IPS-15b (cell line): ENCODE measurements around the gene ASCC3.

Experiments
- H3K27me3 ChIP-seq: one replicate; pipeline ENCODE4 v1.6.1; 2013; ENCODE audit warnings: low read length; ENCODE audit not compliant: control insufficient read depth, insufficient read depth
- H3K36me3 ChIP-seq: one replicate; pipeline ENCODE4 v1.6.1; 2013; ENCODE audit warnings: low read length; ENCODE audit not compliant: control insufficient read depth, insufficient read depth
- H3K4me1 ChIP-seq: one replicate; pipeline ENCODE4 v1.6.1; 2013; ENCODE audit warnings: mild to moderate bottlenecking, low read length; ENCODE audit not compliant: control insufficient read depth, insufficient read depth
- H3K4me3 ChIP-seq: one replicate; pipeline ENCODE4 v1.5.1; 2013; ENCODE audit warnings: low read depth, low read length
- H3K9ac ChIP-seq: one replicate; pipeline ENCODE4 v1.6.1; 2013; ENCODE audit warnings: low read depth, mild to moderate bottlenecking, low read length
- H3K9me3 ChIP-seq: one replicate; pipeline ENCODE4 v1.6.1; 2013; ENCODE audit warnings: mild to moderate bottlenecking, low read length; ENCODE audit not compliant: control insufficient read depth, insufficient read depth

The ASCC3 gene

DNA sequence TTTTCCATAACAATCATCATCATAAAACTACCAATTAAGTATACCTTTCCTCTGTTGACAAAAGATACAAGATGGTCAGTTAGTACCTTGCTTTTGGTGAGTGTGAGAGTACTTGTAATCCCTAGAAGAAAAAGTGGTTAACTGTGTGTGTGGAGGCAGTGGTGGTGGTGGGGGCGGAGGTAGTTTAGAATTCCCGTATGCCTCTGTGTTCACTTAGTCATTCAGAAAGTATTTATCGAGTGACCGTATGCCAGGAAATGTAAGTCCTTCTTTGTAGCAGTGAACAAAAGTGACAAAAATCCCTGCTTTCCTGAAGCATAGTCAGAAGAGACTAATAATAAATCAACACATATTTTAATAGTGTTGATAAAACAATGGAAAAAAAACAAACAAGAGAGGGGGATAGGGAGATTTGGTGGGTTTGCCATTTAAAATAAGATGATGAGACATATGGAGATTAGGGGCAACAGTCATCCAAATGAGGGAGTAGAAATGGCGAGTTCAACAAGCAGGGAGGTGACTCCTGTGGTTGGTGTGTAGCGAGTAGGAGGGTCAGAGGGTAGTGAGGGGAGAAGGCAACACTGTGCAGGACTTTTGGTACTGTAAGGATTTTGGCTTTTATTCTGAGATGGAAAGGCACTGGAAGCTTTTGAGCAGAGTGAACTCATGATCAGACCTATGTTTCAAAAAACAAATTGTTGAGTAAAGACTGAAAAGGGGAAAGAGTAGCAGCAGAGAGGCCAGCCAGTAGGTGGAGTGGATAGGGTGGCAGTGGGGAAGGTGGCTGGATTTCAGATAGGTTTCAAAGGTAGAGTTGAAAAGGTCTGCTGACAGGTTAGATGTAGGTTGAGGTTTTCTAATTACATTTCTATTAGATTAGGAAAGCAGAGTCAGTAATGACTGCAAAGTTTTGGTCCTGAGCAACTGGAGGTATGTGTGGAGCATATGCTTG lies 376.1 kb downstream of the ASCC3 start:
- Histone ChIP-seq H3K36me3 (peaks cover 3% of the 10 kb centered on the region), H3K4me1 (no peaks in the 10 kb centered on the region), H3K9ac (no peak overlapping the region), H3K27me3 (no peaks in the 10 kb centered on the region), H3K4me3 (no peak overlapping the region), H3K9me3 (no peaks in the 10 kb centered on the region)

DNA sequence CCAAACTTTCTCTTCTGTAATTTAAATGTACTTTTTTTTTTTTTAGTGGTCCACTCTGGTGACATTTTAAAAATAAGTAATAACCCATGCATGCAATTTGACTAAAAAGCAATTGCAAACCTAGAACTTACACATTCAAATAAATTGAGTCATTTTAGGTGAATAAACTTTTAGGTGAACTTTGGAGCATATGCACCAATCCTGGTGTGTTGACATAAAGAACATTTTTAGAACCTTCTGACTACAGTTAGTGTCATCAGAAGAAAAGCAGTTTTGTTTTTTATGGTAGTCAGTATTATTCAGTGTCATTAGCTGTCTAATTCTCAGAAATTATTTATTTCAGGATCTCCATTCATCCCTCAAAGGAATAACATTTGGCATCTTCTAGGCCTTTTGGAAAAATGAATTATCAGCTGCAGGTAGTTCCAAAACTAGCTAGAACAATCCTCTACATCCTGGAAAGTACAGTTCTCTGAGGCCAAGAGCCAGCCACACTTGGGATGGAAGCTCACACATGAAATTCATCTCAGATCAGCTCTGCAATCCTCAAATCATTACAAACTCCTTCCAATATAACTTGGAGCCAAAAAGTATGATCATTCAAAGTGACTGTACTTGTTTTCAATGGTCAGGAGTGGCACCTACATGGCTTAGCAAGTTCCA lies 378.0 kb downstream of the ASCC3 start:
- Histone ChIP-seq H3K9ac (no peak overlapping the region), H3K4me3 (no peak overlapping the region), H3K4me1 (no peaks in the 10 kb centered on the region), H3K27me3 (no peaks in the 10 kb centered on the region), H3K36me3 (no peaks in the 10 kb centered on the region), H3K9me3 (no peaks in the 10 kb centered on the region)

DNA sequence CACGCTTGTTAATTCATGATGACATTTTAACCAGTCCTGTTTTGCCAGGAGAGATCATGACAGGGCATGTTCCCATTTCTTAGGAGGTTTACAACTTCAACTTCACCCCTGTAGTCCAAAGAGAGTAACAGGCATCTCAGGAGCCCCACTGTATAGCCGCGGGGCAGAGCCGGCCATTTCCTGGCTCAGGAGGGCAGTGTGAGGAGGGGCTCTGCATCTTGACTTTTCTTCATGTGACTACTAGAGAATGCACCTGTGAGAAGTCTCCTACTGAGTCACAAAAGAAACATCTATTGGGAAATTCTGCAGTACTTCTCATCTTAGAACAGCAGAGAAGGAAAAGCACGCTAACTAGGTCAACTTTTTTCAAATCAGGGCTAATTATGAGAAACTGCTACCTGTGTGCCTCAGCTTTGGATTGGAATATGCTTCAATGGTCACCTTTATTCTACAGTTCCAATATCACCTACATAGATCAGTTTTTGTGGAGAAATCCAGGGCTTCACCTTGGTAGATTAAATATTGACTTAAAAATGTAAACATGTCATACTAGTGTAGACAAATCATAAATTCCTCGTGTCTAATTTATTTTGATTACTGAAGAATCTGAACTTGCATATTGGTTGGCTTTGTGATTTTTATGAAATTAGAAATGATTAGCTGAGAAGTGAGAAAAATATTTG lies 387.8 kb downstream of the ASCC3 start:
- no peaks in the 10 kb centered on the region for H3K9me3 ChIP-seq
- no peak overlapping the region for H3K9ac ChIP-seq
- H3K27me3 ChIP-seq, result no peaks in the 10 kb centered on the region
- no peaks in the 10 kb centered on the region for H3K36me3 ChIP-seq
- H3K4me1 ChIP-seq, result peaks cover 8% of the 10 kb centered on the region
- no peak overlapping the region for H3K4me3 ChIP-seq

DNA sequence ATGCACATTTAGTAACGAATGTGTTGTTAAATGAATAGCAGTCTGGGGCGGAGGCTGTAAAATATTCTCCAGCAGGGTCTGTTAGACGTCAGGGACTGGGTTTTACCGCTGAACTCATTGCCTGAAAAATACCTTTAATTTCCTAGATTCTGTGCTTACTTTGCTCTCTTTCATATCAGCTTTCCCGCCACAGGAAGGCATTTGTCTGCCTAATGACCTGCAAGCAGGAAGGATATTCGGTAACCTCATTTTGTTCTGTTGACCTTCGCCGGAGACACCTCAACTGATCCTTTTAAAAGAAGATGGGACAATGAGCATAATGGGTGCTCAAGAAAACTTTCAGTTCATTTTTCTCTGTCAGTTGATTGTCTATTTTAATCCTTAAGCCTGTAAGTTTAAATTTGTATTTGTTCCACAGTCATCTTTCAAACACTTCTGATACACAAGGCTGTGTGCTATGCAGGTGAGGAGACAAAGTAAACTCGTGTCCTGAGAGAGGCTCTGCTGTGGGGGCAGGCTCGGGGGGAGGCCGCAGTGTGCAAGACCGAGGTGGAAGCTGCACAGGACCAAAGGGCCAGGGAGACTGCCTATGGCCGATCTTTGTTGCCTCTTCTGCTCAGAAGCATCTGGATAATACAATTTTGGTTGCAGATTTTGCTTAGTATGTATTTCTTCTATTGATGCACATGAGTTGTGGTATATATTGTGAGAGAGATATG lies 389.0 kb downstream of the ASCC3 start:
- peaks cover 8% of the 10 kb centered on the region for H3K4me1 ChIP-seq
- no peaks in the 10 kb centered on the region for H3K36me3 ChIP-seq
- H3K4me3 ChIP-seq, result no peak overlapping the region
- no peaks in the 10 kb centered on the region for H3K9me3 ChIP-seq
- no peak overlapping the region for H3K9ac ChIP-seq
- H3K27me3 ChIP-seq, result no peaks in the 10 kb centered on the region

DNA sequence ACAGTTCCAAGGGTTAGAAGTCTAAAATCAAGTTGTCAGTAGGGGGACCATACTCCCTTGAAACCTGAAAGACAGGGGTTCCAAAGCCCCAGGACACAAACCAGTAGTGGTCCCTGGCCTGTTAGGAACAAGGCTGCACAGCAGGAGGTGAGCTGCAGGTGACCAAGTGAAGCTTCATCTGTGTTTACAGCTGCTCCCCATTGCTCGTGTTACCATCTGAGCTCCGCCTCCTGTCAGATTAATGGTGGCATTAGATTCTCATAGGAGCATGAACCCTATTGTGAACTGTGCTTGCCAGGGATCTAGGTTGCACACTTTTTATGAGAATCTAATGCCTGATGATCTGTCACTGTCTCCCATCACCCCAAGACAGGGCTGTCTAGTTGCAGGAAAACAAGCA lies 391.1 kb downstream of the ASCC3 start:
- H3K9me3 ChIP-seq, result no peaks in the 10 kb centered on the region
- peaks cover 8% of the 10 kb centered on the region for H3K4me1 ChIP-seq
- H3K36me3 ChIP-seq, result no peaks in the 10 kb centered on the region
- H3K9ac ChIP-seq, result no peak overlapping the region
- no peaks in the 10 kb centered on the region for H3K27me3 ChIP-seq
- no peak overlapping the region for H3K4me3 ChIP-seq

DNA sequence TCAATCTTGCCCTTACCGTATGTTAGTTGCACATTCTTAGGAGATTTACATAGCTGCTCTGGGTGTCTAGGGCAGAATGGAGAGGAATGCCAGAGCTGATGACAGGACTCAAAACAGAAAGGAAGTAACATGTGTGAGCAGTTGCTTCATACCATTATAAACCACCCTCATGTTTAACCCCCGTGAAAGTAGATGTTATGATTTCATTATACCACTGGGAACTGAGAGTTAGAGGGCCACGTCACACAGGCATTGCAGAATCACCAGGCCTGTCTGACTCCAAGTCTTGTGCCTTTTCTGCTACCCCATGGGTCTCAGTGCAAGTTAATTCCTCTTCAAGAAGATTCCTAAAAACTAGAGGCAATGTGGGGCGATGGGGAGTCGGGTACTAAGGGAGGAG lies 392.9 kb downstream of the ASCC3 start:
- no peaks in the 10 kb centered on the region for H3K9me3 ChIP-seq
- H3K27me3 ChIP-seq, result no peaks in the 10 kb centered on the region
- no peak overlapping the region for H3K4me3 ChIP-seq
- H3K36me3 ChIP-seq, result no peaks in the 10 kb centered on the region
- no peak overlapping the region for H3K9ac ChIP-seq
- H3K4me1 ChIP-seq, result peaks cover 8% of the 10 kb centered on the region

DNA sequence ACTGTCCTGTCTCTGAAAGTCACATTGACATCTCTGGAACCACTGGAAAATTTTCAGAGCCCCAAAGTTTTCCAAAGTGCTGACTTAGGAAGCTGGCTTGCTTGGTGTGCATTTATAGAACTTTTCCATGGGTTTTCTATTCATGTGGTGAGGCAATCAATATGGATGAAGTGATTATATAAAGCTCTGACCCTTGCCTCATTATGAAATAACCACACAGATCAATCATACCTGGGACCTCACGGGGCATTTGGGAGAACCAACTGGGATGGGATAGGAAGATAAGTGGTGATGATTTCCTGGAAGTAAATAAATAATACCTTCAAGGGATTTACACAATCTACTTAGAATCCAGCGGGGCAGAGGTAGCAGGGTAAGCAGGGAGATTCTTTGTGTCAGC lies 393.5 kb downstream of the ASCC3 start:
- no peaks in the 10 kb centered on the region for H3K27me3 ChIP-seq
- H3K9ac ChIP-seq, result no peak overlapping the region
- no peak overlapping the region for H3K4me3 ChIP-seq

DNA sequence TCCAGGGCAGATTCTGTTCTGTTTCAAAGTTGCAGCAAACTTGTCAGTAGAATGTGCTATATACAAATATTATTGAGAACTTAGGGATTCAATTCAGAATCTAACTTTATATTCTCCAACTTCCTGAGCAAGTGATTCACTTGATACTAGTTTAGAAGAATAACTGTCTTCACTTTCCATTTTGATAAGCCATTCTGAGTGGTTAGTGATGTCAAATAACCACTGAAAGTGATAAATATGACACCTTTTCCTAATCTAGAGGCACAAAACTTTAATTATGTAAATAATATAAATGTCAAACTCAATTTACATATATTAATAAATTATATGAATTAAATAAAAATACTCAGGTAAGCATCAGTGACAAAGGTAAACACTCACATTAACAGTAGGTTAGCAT lies 395.9 kb downstream of the ASCC3 start:
- H3K9ac ChIP-seq, result no peak overlapping the region
- no peaks in the 10 kb centered on the region for H3K9me3 ChIP-seq
- H3K27me3 ChIP-seq, result no peaks in the 10 kb centered on the region
- H3K36me3 ChIP-seq, result no peaks in the 10 kb centered on the region
- H3K4me1 ChIP-seq, result no peaks in the 10 kb centered on the region
- H3K4me3 ChIP-seq, result no peak overlapping the region

More for the DNA sequence above, 393.5 kb downstream of the ASCC3 start:
- no peaks in the 10 kb centered on the region for H3K36me3 ChIP-seq
- H3K9me3 ChIP-seq, result no peaks in the 10 kb centered on the region
- H3K4me1 ChIP-seq, result peaks cover 3% of the 10 kb centered on the region

DNA sequence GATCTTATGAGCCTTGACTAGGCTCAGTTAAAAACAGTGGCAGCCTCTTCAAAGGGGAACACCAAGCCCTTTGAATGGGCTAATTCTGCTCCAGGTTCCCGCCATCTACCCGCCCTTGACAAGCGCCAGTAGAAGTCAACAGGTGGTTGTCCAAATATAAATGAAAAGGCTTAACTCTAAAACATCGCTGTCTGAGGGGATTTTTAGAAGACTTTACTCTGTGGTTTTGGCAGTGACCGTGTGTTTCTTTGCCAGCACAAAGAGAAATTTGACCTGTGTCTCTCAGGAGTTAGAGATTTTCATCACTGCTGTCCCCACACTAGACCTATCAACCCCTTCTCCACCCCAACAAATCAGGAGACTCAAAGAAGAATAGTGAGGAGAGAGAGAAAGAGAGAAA lies 396.7 kb downstream of the ASCC3 start:
- no peaks in the 10 kb centered on the region for H3K9me3 ChIP-seq
- H3K27me3 ChIP-seq, result no peaks in the 10 kb centered on the region
- no peaks in the 10 kb centered on the region for H3K36me3 ChIP-seq
- no peak overlapping the region for H3K9ac ChIP-seq
- H3K4me1 ChIP-seq, result no peaks in the 10 kb centered on the region
- H3K4me3 ChIP-seq, result no peak overlapping the region

DNA sequence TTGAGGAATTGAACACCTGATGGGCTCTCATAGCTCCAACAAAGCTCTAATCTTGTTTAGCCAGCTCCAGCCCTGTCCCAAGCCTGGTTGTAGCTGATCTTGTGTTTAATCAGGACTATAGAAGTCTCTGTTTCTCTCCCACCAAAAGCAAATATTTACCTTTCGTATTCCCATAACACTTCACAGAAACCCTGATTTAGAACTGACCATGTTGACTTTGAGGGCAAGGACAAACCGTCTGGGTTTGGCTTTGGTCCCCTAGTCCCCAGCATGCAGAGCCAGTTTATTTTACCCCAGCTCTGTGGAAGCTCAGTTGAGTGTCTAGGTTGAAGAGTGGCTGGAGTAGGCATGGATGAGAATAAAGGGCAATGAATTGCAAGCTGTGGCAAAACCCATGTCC lies 398.4 kb downstream of the ASCC3 start:
- Histone ChIP-seq H3K9ac (no peak overlapping the region), H3K4me3 (no peak overlapping the region), H3K36me3 (no peaks in the 10 kb centered on the region), H3K9me3 (no peaks in the 10 kb centered on the region), H3K27me3 (no peaks in the 10 kb centered on the region), H3K4me1 (no peaks in the 10 kb centered on the region)
